HCT116 (cell line): ENCODE results near the gene COL4A1. TPM values are rescaled to one million over a fixed set of nuclear protein-coding genes. Genes with fewer than 3 reads are reported as not detected.

Experiments
- ATAC-seq: fragments of 200-7000 bp; cut with Tn5 transposase; 2 replicates; pipeline ENCODE4 v1.9.1; 2020; ENCODE audit warnings: mild to moderate bottlenecking, moderate library complexity
- BruUV-seq: library from RNA; stranded (reverse); fragments of 400-500 nt; replicated peaks from 2 replicates; lab custom pipeline; 2021; lab: Mats Ljungman, UMichigan
- CTCF ChIA-PET: fragments of 300-600 bp; sonication (Branson Sonifier 250); formaldehyde crosslinking; loops from one replicate; lab custom pipeline; 2021; ENCODE audit warnings: antibody characterized with exemption; lab: Charles Lee
- POLR2A ChIA-PET: fragments of 300-600, 350-600 bp; sonication (Branson Sonifier 250); formaldehyde crosslinking; loops from one replicate; lab custom pipeline; 2021; ENCODE audit warnings: antibody characterized with exemption; lab: Charles Lee
- RAD21 ChIA-PET, 2 experiments: fragments of 300-600 bp; sonication (Branson Sonifier 250); formaldehyde crosslinking; loops; one replicate each; lab custom pipeline; 2023; ENCODE audit warnings: low total read pairs in 2 of 2; ENCODE audit not compliant: uncharacterized antibody in 2 of 2, unreplicated experiment in 2 of 2, low non-redundant PET in 1 of 2; lab: Charles Lee
- DNase-seq: peaks from one replicate; pipeline ENCODE4 v3.0.0-alpha.2; 2010; ENCODE audit warnings: low read depth, low spot score
- H2AFZ ChIP-seq: fragments of 200-600 bp; shearing (Covaris generic), sonication (generic); 2 replicates; pipeline ENCODE4 v1.6.1; 2017; ENCODE audit warnings: low read depth, mixed run types, mixed read lengths, antibody characterized with exemption, low read length; ENCODE audit not compliant: poor library complexity, severe bottlenecking
- H3K27ac ChIP-seq: 2 replicates; pipeline ENCODE4 v1.5.1; 2012; ENCODE audit warnings: low read depth, low read length
- H3K27me3 ChIP-seq: fragments of 200-600 bp; sonication (generic); 2 replicates; pipeline ENCODE4 v1.6.1; 2016; ENCODE audit warnings: mixed run types, low read length, mixed read lengths; ENCODE audit not compliant: insufficient read depth
- H3K36me3 ChIP-seq, 2 experiments: fragments of 200-500 bp in 1 of 2; fragments of 200-600 bp in 1 of 2; sonication (Bioruptor generic) in 1 of 2; sonication (generic) in 1 of 2; 2 replicates each; pipeline versions ENCODE4 v1.5.1 to v1.6.1; 2014 to 2016; ENCODE audit warnings: low read length in 2 of 2, inconsistent platforms in 1 of 2, mixed read lengths in 1 of 2, mixed run types in 1 of 2; ENCODE audit not compliant: insufficient read depth in 2 of 2, control insufficient read depth in 1 of 2
- H3K4me1 ChIP-seq, 2 experiments: fragments of 200-600 bp in 1 of 2; sonication (generic) in 1 of 2; 2 replicates each; pipeline versions ENCODE4 v1.5.1 to v1.6.1; 2012 to 2017; ENCODE audit warnings: low read length in 2 of 2, inconsistent platforms in 1 of 2, mild to moderate bottlenecking in 1 of 2, mixed read lengths in 1 of 2, mixed run types in 1 of 2, moderate library complexity in 1 of 2; ENCODE audit not compliant: insufficient read depth in 2 of 2, control insufficient read depth in 1 of 2
- H3K4me2 ChIP-seq: fragments of 200-600 bp; sonication (generic); 2 replicates; pipeline ENCODE4 v1.6.1; 2017; ENCODE audit warnings: mixed run types, low read length, mixed read lengths
- H3K4me3 ChIP-seq, 2 experiments: fragments of 200-600 bp in 1 of 2; sonication (generic) in 1 of 2; replicated peaks in 1 of 2; 2 replicates each; pipeline ENCODE4 v1.5.1; 2011 to 2016; ENCODE audit warnings: low read length in 2 of 2, control low read depth in 1 of 2, low read depth in 1 of 2, mild to moderate bottlenecking in 1 of 2, mixed read lengths in 1 of 2, mixed run types in 1 of 2
- H3K79me2 ChIP-seq: fragments of 200-600 bp; sonication (generic); 2 replicates; pipeline ENCODE4 v1.6.1; 2017; ENCODE audit warnings: mild to moderate bottlenecking, mixed run types, low read length, moderate library complexity, mixed read lengths; ENCODE audit not compliant: insufficient read depth
- H3K9ac ChIP-seq: fragments of 200-600 bp; sonication (generic); 2 replicates; pipeline ENCODE4 v1.6.1; 2016; ENCODE audit warnings: low read length, mixed read lengths
- H3K9me2 ChIP-seq: fragments of 200-600 bp; sonication (generic), shearing (Covaris generic); 2 replicates; pipeline ENCODE4 v1.6.1; 2017; ENCODE audit warnings: mixed run types, mild to moderate bottlenecking, moderate library complexity; ENCODE audit not compliant: insufficient read depth
- H3K9me3 ChIP-seq, 2 experiments: fragments of 200-500 bp in 1 of 2; fragments of 200-600 bp in 1 of 2; sonication (Bioruptor generic) in 1 of 2; sonication (generic) in 1 of 2; 2 replicates each; pipeline ENCODE4 v1.6.1; 2014 to 2017; ENCODE audit warnings: low read length in 2 of 2, mixed read lengths in 2 of 2, inconsistent platforms in 1 of 2, low read depth in 1 of 2, mild to moderate bottlenecking in 1 of 2, mixed run types in 1 of 2, moderate library complexity in 1 of 2; ENCODE audit not compliant: control insufficient read depth in 1 of 2, insufficient read depth in 1 of 2
- H4K20me1 ChIP-seq: fragments of 200-600 bp; sonication (generic), shearing (Covaris generic); 2 replicates; pipeline ENCODE4 v1.6.1; 2017; ENCODE audit warnings: mixed run types, mild to moderate bottlenecking, moderate library complexity; ENCODE audit not compliant: insufficient read depth
- CTCF ChIP-seq, 3 experiments: fragments of 200-600 bp in 1 of 3; sonication (generic) in 1 of 3; IDR thresholded peaks in 2 of 3; conservative IDR thresholded peaks in 1 of 3; 2 replicates each; pipeline ENCODE4 v1.5.1; 2012 to 2017; ENCODE audit warnings: low read depth in 2 of 3, low read length in 2 of 3, antibody characterized with exemption in 1 of 3, borderline replicate concordance in 1 of 3, control low read depth in 1 of 3, mild to moderate bottlenecking in 1 of 3, mixed read lengths in 1 of 3, mixed run types in 1 of 3, moderate library complexity in 1 of 3; ENCODE audit not compliant: insufficient read depth in 1 of 3
- EGR1 ChIP-seq: IDR thresholded peaks from 2 replicates; pipeline ENCODE4 v1.6.1; 2012; ENCODE audit warnings: low read depth
- ELF1 ChIP-seq: IDR thresholded peaks from 2 replicates; pipeline ENCODE4 v1.6.1; 2012; ENCODE audit warnings: low read depth, borderline replicate concordance
- EZH2 ChIP-seq: fragments of 200-600 bp; sonication (generic); IDR thresholded peaks from 2 replicates; pipeline ENCODE4 v1.6.1; 2017; ENCODE audit warnings: antibody characterized with exemption, mixed run types
- JUND ChIP-seq: IDR thresholded peaks from 2 replicates; pipeline ENCODE4 v1.6.1; 2012
- POLR2A ChIP-seq: IDR thresholded peaks from 2 replicates; pipeline ENCODE4 v1.7.0; 2011; ENCODE audit warnings: borderline replicate concordance; ENCODE audit not compliant: insufficient read depth, insufficient read length; ENCODE audit errors: extremely low read depth
- POLR2AphosphoS5 ChIP-seq: IDR thresholded peaks from 2 replicates; pipeline ENCODE4 v1.6.1; 2011; ENCODE audit warnings: mild to moderate bottlenecking, low read depth, low read length, moderate library complexity
- RAD21 ChIP-seq: IDR thresholded peaks from 2 replicates; pipeline ENCODE4 v1.6.1; 2012; ENCODE audit warnings: low read depth, mild to moderate bottlenecking
- SIN3A ChIP-seq: IDR thresholded peaks from 2 replicates; pipeline ENCODE4 v1.6.1; 2012; ENCODE audit warnings: low read depth
- SP1 ChIP-seq: IDR thresholded peaks from 2 replicates; pipeline ENCODE4 v1.6.1; 2012; ENCODE audit warnings: low read depth
- TCF7L2 ChIP-seq: IDR thresholded peaks from 2 replicates; pipeline ENCODE4 v1.7.0; 2011; ENCODE audit warnings: borderline replicate concordance, inconsistent platforms; ENCODE audit not compliant: insufficient read depth, insufficient read length; ENCODE audit errors: extremely low read depth
- ZFX ChIP-seq: fragments of 450-650 bp; IDR thresholded peaks from 2 replicates; pipeline ENCODE4 v1.6.1; 2017
- ZNF274 ChIP-seq: fragments of 200-500 bp; sonication (Bioruptor generic); IDR thresholded peaks from 2 replicates; pipeline ENCODE4 v1.6.1; 2014; ENCODE audit warnings: mild to moderate bottlenecking, low read depth, low read length, inconsistent platforms
- intact Hi-C: fragments of 100-400 bp; cut with micrococcal nuclease; formaldehyde crosslinking; loops from 2 replicates; pipeline ENCODE4 v1.10.0; 2022
- total RNA-seq: library from RNA; stranded (reverse); gene quantifications from one replicate; pipeline ENCODE4 v1.2.1, GENCODE V29; 2021; ENCODE audit not compliant: unreplicated experiment
- TF ChIP-seq, protein P1 (sequence below): IDR thresholded peaks from 2 replicates; pipeline ENCODE4 v1.6.1; 2012

Gene COL4A1
- total RNA-seq, 1 experiment from 2014 or later = 0.57 TPM

DNA sequence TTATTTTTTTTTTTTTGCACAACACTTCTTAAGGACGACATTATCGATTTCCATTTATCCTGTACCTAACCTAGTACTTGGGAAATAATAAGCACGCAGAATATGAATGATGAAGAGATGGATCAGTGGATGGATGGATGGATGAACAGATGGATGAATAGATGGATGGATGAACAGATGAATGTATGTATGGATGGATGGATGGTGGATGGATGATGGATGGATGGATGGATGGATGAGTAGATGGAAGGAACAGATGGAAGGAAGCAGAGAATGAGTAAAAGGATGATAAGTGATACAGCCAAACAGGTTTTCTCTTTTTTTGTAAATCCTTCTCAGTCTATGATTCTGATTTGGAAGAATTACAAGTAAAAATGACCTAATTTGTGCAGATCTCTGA lies 166.9 kb downstream of the COL4A1 start:
- ChIA-PET CTCF (no interaction called here), RAD21 (no interaction called here)
- Histone ChIP-seq H4K20me1 (no peaks in the 10 kb centered on the region), H3K27ac (no peak overlapping the region), H3K9me3 (no peaks in the 10 kb centered on the region), H3K4me3 (no peak overlapping the region), H2AFZ (no peak overlapping the region), H3K27me3 (no peaks in the 10 kb centered on the region)
- TF ChIP-seq POLR2A = no peak
- TF ChIP-seq TCF7L2 = no peak
- TF ChIP-seq ZNF274 = no peak
- no peak for TF ChIP-seq SIN3A
- no peak for TF ChIP-seq RAD21
- TF ChIP-seq SP1 = no peak
- TF ChIP-seq, protein P1, sequence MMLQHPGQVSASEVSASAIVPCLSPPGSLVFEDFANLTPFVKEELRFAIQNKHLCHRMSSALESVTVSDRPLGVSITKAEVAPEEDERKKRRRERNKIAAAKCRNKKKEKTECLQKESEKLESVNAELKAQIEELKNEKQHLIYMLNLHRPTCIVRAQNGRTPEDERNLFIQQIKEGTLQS = no peak
- TF ChIP-seq CTCF (IDR thresholded peaks at IDR 0.05 in 2 of 3, conservative IDR thresholded peaks at IDR 0.05 in 1 of 3; ENCODE audit: borderline replicate concordance in 1 of 3, insufficient read depth in 1 of 3, low read depth in 2 of 3, low read length in 2 of 3) = no peak
- no peak for TF ChIP-seq EGR1
- TF ChIP-seq, all 23 proteins: peak for 0
- Histone ChIP-seq H3K36me3 (no peaks in the 10 kb centered on the region), H3K79me2 (no peaks in the 10 kb centered on the region), H3K4me1 (peaks cover 6 to 19% of the 10 kb centered on the region in 2 experiments; a peak in 3 of 4 replicates), H3K4me2 (no peak overlapping the region), H3K9ac (no peak overlapping the region), H3K9me2 (no peaks in the 10 kb centered on the region)
- intact Hi-C loops = no loop called here
- no TSS peak for BruUV-seq
- DNase-seq = no peak
- POLR2A ChIA-PET = no interaction called here
- no peak for ATAC-seq

DNA sequence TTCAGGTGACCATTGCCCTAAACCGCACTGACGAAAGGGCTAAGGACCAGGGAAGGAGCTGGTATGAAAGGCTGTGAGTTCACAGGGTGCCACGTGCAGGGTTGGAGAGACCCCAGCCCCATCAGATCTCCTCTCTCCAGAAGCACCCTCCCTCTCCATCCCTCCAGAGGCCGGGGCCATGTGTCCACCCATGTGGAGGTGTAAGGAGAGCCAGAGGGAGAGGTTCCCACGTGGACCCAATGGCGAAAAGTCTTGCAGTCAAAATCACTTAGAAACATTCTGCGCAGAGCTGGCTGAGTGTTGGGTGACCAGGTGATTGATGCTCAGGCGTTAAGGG lies 168.3 kb downstream of the COL4A1 start:
- BruUV-seq = no TSS peak
- CTCF ChIA-PET = no interaction called here
- no peak for TF ChIP-seq ZFX
- TF ChIP-seq EZH2 = no peak
- TF ChIP-seq JUND = no peak
- TF ChIP-seq, protein P1 = no peak
- no peak for TF ChIP-seq CTCF (IDR thresholded peaks at IDR 0.05 in 2 of 3, conservative IDR thresholded peaks at IDR 0.05 in 1 of 3; ENCODE audit: borderline replicate concordance in 1 of 3, insufficient read depth in 1 of 3, low read depth in 2 of 3, low read length in 2 of 3)
- no peak for TF ChIP-seq SP1
- no peak for TF ChIP-seq ELF1
- no peak for TF ChIP-seq POLR2AphosphoS5
- TF ChIP-seq SIN3A = no peak

More for the DNA sequence above, 168.3 kb downstream of the COL4A1 start:
- peak overlapping the region; percentile 93 for H3K4me2 ChIP-seq
- no peaks in the 10 kb centered on the region for H3K9me2 ChIP-seq
- H3K4me1 ChIP-seq = peaks cover 6 to 19% of the 10 kb centered on the region in 2 experiments; a peak in 3 of 4 replicates
- H3K27ac ChIP-seq = peak overlapping the region; percentile 36; the same call in 1 of the 2 replicates
- ChIA-PET RAD21 (no interaction called here), POLR2A (no interaction called here)
- ATAC-seq = peak; percentile 37
- intact Hi-C loops = no loop called here
- DNase-seq = no peak
- peak overlapping the region; percentile 40 to 58 for H3K4me3 ChIP-seq
- peak overlapping the region; percentile 46 for H3K9ac ChIP-seq
- H3K79me2 ChIP-seq = no peaks in the 10 kb centered on the region
- no peaks in the 10 kb centered on the region for H4K20me1 ChIP-seq
- H3K27me3 ChIP-seq = no peaks in the 10 kb centered on the region
- no peaks in the 10 kb centered on the region for H3K9me3 ChIP-seq
- H2AFZ ChIP-seq = peak overlapping the region; percentile 77
- no peaks in the 10 kb centered on the region for H3K36me3 ChIP-seq
